Measurements from ENCODE around the gene FYN.
A peak's percentile ranks its signal among the peaks of the same experiment; 100 is the strongest.

The FYN gene

DNA sequence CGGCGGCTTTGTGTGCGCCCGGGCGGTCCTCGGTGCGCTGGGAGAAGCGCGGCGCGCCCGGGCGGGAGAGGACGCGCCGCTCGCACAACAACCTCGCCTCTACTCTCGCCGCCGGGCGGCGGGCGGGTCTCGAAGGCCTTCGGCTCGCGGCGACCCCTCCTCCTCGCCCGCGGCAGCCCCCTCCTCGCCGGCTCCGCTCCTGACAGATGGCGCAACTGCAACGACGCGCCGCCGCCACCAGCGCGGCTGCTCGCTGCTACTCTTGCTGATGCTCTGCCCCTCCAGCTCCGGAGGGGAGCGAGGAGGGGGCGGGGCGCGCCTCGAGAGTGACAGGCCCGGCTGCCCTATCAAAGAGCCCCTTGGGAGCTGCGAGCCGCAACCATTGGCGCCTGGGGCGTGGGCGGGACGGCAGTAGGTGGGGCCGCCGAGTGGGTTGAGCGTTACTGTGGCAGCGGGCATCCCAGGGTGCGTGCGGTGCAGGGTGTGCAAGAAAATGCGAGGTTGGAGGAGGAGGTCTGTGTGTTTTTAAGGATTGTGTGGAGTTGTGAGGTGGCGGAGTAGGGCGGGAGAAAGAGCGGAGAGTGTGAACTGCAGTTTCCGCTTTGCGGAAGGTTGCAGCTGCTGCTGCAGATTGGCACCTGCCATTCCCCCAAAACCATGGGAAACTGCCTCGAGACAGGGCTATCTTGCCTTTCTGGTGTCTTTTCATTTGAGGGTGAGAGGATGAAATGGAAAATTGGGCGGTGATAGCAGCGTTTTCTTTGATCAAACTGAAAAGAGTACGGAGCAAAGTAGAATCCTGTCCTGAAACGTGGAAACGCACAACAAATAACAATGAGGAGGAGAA, at the start of gene FYN:
TSS of gene FYN (minus strand) at position 275 of the 847 bp plus-strand sequence. CDS start 153,401 bp downstream, outside the sequence.
- POLR2A ChIA-PET: interaction anchor here (0.7 to 2.0 kb wide), 14 partner anchors 9 to 214 kb away, joined by 3 to 10 read pairs (median 3); partner anchors contain the start of genes FAM229B and TUBE1
- CTCF ChIA-PET: interaction anchor here (0.5 to 1.6 kb wide), 6 partner anchors 72 to 177 kb away, joined by 3 to 5 read pairs (median 3); no protein-coding TSS in a partner anchor
- Histone ChIP-seq H3K27ac (ENCODE audit: extremely low read depth, low read depth, low read length) (peak within 1 kb of the TSS; percentile 93), H3K4me3 (ENCODE audit: low read depth, low read length) (peak within 1 kb of the TSS; percentile 83), H3K9me3 (ENCODE audit: control insufficient read depth, insufficient read depth, low read depth, low read length) (no peaks in the 10 kb centered on the region), H3K36me3 (ENCODE audit: control insufficient read depth in 2 of 2, insufficient read depth in 1 of 2, low read length in 2 of 2) (no peaks in the 10 kb centered on the region), H3K4me1 (ENCODE audit: control insufficient read depth, insufficient read depth, low read length) (peaks cover 11% of the 10 kb centered on the region)
- TF ChIP-seq ZNF501 (tag by site-specific recombination; IDR thresholded peaks at IDR 0.05) (peak; percentile 93), OVOL3 (tag by site-specific recombination; IDR thresholded peaks at IDR 0.05) (0 out of 2 replicates have a peak, but pooled peaks have one; percentile 14), ZFP37 (tag by site-specific recombination; IDR thresholded peaks at IDR 0.05) (no peak; the same call in 1 of the 2 replicates), ZNF221 (tag by site-specific recombination; IDR thresholded peaks at IDR 0.05; ENCODE audit: borderline replicate concordance) (no peak), GFI1B (tag by site-specific recombination; IDR thresholded peaks at IDR 0.05) (no peak), ZBTB48 (tag by site-specific recombination; IDR thresholded peaks at IDR 0.05) (peak; percentile 70; the same call in 1 of the 2 replicates), KLF16 (tag by site-specific recombination; IDR thresholded peaks at IDR 0.05) (peak; percentile 96), ZNF24 (tag by site-specific recombination; IDR thresholded peaks at IDR 0.05) (peak; percentile 75; the same call in 1 of the 2 replicates), ZFHX2 (tag by site-specific recombination; conservative IDR thresholded peaks at IDR 0.05) (peak; percentile 99), ZNF121 (tag by site-specific recombination; IDR thresholded peaks at IDR 0.05) (no peak), ZNF112 (tag by site-specific recombination; IDR thresholded peaks at IDR 0.05) (no peak), ZNF211 (tag by site-specific recombination; IDR thresholded peaks at IDR 0.05; ENCODE audit: low read depth) (no peak), ZNF175 (tag by site-specific recombination; IDR thresholded peaks at IDR 0.05) (no peak), SETDB1 (IDR thresholded peaks at IDR 0.05; ENCODE audit: insufficient read length, low read length) (no peak), ZNF391 (tag by site-specific recombination; IDR thresholded peaks at IDR 0.05; ENCODE audit: borderline replicate concordance, low read depth) (peak; percentile 57; the same call in 1 of the 2 replicates), ZNF157 (tag by site-specific recombination; IDR thresholded peaks at IDR 0.05) (no peak), ZNF677 (tag by site-specific recombination; IDR thresholded peaks at IDR 0.05) (no peak), ZNF184 (tag by site-specific recombination; IDR thresholded peaks at IDR 0.05) (no peak), ZNF701 (tag by site-specific recombination; IDR thresholded peaks at IDR 0.05) (no peak), ZNF624 (tag by site-specific recombination; IDR thresholded peaks at IDR 0.05) (no peak), ZNF416 (tag by site-specific recombination; IDR thresholded peaks at IDR 0.05) (no peak), GLI4 (tag by site-specific recombination; IDR thresholded peaks at IDR 0.05) (no peak), IKZF3 (tag by site-specific recombination; IDR thresholded peaks at IDR 0.05) (peak; percentile 22; the same call in 1 of the 2 replicates), YY2 (tag by site-specific recombination; IDR thresholded peaks at IDR 0.05) (no peak)
- TF ChIP-seq, protein P1, sequence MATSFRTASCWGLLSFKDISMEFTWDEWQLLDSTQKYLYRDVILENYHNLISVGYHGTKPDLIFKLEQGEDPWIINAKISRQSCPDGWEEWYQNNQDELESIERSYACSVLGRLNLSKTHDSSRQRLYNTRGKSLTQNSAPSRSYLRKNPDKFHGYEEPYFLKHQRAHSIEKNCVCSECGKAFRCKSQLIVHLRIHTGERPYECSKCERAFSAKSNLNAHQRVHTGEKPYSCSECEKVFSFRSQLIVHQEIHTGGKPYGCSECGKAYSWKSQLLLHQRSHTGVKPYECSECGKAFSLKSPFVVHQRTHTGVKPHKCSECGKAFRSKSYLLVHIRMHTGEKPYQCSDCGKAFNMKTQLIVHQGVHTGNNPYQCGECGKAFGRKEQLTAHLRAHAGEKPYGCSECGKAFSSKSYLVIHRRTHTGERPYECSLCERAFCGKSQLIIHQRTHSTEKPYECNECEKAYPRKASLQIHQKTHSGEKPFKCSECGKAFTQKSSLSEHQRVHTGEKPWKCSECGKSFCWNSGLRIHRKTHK (tag by site-specific recombination; IDR thresholded peaks at IDR 0.05): no peak
- TF ChIP-seq, protein P2, sequence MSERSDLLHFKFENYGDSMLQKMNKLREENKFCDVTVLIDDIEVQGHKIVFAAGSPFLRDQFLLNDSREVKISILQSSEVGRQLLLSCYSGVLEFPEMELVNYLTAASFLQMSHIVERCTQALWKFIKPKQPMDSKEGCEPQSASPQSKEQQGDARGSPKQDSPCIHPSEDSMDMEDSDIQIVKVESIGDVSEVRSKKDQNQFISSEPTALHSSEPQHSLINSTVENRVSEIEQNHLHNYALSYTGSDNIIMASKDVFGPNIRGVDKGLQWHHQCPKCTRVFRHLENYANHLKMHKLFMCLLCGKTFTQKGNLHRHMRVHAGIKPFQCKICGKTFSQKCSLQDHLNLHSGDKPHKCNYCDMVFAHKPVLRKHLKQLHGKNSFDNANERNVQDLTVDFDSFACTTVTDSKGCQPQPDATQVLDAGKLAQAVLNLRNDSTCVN (tag by site-specific recombination; optimal IDR thresholded peaks at IDR 0.05): peak; percentile 89
- TF ChIP-seq, protein P3, sequence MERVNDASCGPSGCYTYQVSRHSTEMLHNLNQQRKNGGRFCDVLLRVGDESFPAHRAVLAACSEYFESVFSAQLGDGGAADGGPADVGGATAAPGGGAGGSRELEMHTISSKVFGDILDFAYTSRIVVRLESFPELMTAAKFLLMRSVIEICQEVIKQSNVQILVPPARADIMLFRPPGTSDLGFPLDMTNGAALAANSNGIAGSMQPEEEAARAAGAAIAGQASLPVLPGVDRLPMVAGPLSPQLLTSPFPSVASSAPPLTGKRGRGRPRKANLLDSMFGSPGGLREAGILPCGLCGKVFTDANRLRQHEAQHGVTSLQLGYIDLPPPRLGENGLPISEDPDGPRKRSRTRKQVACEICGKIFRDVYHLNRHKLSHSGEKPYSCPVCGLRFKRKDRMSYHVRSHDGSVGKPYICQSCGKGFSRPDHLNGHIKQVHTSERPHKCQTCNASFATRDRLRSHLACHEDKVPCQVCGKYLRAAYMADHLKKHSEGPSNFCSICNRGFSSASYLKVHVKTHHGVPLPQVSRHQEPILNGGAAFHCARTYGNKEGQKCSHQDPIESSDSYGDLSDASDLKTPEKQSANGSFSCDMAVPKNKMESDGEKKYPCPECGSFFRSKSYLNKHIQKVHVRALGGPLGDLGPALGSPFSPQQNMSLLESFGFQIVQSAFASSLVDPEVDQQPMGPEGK (tag by site-specific recombination; IDR thresholded peaks at IDR 0.05): peak; percentile 92
- TF ChIP-seq, protein P4, sequence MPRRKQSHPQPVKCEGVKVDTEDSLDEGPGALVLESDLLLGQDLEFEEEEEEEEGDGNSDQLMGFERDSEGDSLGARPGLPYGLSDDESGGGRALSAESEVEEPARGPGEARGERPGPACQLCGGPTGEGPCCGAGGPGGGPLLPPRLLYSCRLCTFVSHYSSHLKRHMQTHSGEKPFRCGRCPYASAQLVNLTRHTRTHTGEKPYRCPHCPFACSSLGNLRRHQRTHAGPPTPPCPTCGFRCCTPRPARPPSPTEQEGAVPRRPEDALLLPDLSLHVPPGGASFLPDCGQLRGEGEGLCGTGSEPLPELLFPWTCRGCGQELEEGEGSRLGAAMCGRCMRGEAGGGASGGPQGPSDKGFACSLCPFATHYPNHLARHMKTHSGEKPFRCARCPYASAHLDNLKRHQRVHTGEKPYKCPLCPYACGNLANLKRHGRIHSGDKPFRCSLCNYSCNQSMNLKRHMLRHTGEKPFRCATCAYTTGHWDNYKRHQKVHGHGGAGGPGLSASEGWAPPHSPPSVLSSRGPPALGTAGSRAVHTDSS (tag by site-specific recombination; IDR thresholded peaks at IDR 0.05): no peak

Data from HEK293 (cell line).